ENCODE measurements around the gene FCGR3B.
"Not testable (repeated sequence)": the region's sequence is repeated elsewhere in the genome, so short reads cannot be mapped to it uniquely, and the experiment has no call there.

GRCh38 chr1:161597077-161597476, 33.9 kb downstream of the FCGR3B start:
- not testable (repeated sequence) for TF ChIP-seq POLR2A, CTCF (IDR thresholded peaks at IDR 0.05)

Measured in uterus (tissue), 2 donors.